HS-27A (cell line): ENCODE measurements around the gene TMPRSS4.

Experiments used
- DNase-seq: peaks from one replicate; pipeline ENCODE4 v3.0.0-alpha.2; 2012; ENCODE audit warnings: low read depth, missing footprints

Gene TMPRSS4, protein sequence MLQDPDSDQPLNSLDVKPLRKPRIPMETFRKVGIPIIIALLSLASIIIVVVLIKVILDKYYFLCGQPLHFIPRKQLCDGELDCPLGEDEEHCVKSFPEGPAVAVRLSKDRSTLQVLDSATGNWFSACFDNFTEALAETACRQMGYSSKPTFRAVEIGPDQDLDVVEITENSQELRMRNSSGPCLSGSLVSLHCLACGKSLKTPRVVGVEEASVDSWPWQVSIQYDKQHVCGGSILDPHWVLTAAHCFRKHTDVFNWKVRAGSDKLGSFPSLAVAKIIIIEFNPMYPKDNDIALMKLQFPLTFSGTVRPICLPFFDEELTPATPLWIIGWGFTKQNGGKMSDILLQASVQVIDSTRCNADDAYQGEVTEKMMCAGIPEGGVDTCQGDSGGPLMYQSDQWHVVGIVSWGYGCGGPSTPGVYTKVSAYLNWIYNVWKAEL

DNA sequence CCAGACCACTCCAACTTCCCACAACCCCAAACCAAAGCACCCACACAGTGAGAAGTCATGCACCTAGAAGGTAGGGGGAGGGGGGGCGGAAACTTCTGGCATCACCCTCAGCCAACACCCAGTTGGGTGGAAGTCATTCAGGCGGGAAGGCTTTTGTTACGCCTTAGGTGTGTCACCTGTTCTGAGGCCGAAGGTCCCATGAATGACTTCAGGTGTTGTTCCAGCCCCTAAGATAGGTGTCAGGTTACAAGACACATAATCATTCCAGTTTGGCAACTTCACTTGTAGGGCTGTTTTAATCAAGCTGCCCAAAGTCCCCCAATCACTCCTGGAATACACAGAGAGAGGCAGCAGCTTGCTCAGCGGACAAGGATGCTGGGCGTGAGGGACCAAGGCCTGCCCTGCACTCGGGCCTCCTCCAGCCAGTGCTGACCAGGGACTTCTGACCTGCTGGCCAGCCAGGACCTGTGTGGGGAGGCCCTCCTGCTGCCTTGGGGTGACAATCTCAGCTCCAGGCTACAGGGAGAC is at the start of gene TMPRSS4:
Gene TMPRSS4 (plus strand): TSS at position 325 of the 528 bp plus-strand sequence. CDS start 225 bp downstream, outside the sequence.
- no peak for DNase-seq

DNA sequence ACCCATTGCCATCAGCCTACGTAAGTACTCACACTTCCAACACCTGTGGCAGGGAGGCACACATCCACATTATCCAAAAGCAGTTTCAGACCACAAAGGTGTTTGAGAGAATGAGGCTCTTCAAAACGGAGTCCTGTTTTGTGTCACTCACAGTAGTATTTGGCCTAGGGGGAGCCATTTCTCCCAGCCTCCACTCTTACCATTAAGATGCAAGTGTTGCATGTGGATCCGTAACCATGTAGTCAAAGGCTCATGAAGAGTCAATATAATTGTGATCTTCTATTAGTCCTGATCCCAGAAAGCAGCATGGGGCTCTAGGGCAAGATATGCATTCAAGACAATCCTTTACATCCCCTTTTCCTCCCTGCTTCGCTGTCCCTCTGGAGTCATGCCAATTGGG is 49.2 kb upstream of the TMPRSS4 start:
- no peak for DNase-seq

DNA sequence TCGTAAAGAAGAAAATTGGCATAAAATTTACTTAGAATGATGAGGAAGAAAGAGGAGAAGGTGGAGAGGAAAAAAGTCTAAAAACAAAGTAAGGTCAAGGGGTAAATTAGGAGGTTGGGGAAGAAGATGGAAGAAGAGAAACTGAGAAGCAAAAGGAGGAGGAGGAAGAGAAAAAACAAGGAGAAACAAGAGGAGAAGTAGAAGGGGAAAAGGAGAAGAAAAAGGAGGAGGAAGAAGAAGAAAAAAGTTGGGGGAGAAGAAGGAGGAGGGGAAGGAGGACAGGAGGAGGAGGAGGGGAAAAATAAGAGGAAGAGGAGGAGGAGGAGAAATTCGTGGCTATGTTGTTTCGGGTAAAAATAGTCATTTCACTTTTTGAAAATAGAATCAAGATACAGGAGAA is 48.3 kb upstream of the TMPRSS4 start:
- DNase-seq = no peak

GRCh38 chr11:118033443-118033842 is 43.4 kb upstream of the TMPRSS4 start:
- DNase-seq = no peak

DNA sequence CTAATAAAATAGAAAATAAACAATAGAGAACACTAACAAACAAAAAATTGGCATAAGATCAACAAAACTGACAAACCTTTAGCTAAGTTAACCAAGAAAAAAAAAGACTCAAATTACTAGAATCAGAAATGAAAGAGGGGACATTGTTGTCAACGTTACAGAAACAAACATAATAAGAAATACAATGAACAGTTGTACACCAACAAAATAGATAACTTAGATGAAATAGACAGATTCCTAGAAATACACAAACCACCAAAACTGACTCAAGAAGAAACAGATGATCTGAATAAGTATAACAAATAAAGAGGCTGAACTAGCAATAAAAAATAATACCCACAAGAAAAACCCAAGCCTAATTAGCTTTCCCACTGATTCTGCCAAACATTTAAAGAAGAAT is 34.7 kb upstream of the TMPRSS4 start:
- no peak for DNase-seq

DNA sequence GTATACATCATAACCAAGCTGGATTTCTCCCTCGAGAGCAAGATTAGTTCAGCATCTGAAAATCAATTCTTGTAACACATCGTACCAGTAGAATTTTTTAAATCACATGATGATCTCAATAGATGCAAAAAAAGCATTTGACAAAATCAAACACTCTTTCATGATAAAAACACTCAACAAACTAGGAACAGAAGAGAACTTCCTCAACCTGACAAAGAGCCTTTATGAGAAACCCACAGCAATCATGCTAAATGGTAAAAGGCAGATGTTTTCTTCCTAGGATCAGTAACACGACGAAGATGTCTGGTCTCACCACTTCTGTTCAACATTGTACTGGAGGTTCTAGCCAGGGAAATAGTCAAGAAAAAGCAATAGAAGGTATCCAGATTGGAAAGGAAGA is 34.1 kb upstream of the TMPRSS4 start:
- DNase-seq = no peak

GRCh38 chr11:118045191-118045590 is 31.7 kb upstream of the TMPRSS4 start:
- no peak for DNase-seq

GRCh38 chr11:118046051-118046963 is 30.6 kb upstream of the TMPRSS4 start:
- no peak for DNase-seq

DNA sequence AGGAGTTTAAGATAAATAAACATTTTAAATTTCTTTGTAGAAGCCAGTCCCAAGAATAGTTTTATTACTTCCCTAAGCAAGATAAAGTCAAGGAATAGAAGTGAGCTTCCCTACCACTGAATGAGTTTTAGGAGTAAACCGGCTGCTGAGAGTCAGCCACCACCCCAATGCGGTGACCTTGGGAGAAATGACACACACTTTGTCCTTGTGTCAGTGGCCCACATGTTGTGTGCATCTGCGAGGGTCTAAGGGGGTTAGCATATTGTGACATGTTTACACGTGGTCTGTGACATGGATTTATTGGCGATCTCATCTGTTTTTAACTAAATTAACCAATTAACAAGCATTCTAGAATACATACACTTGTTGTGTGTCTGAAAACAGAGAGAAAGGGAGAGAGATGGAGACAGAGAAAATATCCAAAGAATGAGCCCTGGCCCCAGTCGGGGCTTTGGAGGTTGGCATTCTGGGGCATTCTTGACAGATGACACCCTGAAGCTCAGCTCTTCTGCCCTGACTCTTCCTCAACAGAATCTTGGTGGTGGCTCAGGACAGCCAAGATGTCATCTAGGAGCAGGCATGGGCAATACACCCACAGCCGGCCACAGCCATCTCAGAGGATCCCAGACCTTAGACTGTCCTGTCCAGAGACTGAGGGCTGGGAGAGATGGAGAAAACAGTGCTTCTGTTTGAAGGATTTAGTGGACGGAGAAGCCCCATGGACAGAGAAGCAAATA is 29.7 kb upstream of the TMPRSS4 start:
- no peak for DNase-seq

DNA sequence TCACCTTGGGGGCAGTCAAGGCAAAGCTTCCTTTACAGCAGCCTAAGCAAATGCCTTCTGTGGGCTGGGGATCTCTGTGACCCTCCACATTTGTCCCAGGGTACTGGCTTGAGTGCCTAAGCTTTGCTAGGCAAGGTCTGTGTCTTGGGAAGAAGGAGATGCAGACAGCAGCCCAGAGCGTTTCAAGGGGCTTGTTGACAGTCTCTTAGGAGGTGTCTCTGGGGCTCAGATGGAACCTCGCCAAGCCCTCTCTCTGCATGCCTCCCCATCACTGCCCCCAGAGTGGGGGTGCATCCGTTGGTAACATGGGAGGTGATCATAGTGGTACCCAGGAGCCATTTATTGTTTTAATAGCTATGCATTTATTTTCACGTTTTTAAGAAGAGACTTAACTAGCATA is 29.1 kb upstream of the TMPRSS4 start:
- no peak for DNase-seq

DNA sequence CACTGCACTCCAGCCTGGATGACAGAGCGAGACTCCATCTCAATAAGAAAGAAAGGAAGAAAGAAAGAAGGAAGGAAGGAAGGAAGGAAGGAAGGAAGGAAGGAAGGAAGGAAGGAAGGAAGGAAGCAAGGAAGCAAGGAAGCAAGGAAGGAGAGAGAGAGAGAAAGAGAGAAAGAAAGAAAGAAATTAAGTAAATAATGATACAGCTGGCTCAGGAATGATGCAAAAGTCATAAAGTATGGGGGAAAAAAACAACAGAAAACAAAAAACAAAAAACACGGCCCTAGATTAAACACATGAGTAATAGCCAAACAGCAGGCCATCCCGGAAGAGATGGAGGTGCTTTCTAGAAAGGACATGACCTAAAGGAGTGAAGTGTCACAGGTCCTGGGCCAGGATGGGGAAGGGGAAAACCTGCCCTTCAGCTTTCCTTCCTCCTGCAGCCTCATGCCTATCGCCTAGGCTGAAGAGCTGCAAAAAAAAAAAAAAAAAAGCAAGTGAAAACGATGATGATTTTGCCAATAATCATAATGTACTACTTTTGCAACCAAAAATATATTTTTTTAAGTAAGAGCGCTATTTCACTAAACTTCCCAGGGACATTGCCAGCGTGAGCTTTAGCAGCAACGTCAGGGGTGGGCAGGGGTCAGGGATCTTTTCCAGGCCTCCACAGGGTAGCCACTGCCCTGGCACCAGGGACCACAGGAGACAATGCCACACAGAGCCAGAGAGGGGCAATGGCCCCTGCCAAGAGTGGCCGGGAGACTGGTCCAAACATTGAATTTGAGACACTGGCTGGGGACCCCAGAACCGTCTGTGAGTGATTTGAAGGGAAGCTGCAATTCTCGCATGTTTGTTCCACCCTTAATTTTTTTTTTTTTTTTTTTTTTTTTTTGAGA is 28.2 kb upstream of the TMPRSS4 start:
- DNase-seq = no peak

DNA sequence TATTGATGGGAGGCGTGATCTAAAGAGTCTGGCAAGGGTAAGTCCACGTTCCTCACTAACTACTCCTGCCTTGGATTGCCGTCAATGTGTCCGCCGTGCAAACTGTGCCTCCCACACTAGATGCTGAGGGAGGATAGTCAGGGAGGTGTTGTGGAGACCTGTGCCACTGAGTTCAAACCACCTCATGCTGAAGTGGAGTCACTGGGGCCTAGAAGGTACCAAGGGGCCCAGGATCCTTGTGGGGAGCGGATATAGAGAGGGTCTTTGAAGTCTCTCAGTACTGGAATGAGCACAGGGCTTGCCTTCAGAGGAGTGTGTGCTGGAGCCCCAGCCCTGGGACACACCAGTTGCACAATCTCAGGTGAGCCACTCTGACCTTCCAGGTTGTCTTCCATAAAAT is 27.1 kb upstream of the TMPRSS4 start:
- no peak for DNase-seq

DNA sequence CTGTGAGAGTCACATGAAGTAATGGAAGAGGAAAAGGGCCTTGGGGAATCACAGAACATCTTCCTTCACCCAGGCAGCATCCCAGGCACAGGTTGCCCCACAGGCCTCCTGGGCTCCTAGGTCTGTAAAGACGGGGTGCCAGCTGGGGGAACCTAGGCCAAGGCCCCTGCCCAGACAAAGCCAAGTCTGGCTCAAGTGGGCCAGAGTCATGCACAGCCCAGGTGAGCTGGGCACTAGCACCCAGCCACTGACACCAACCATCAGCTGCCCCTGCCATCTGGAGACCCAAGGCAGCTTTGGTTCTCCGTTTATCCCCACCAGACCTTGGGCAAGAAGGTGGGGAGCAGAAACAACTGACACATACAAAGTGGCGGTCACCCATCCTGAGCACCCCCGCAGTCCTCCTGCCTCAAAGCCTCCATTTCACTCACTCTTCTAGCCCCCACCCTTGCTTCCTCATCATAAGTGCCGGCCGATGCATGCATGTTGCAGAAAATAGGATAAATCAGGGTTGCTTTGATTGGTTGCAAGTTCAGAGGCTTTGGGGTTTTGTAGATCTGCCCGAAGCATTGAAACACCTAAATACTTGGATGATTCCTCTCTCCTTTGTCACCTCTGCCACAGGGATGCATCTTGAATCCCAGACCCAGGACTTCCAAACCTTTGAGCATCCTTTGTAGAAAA is 26.5 kb upstream of the TMPRSS4 start:
- DNase-seq = no peak

- DNase-seq = no peak
These were observed 25.7 kb upstream of the TMPRSS4 start for GRCh38 chr11:118051136-118051610.

DNA sequence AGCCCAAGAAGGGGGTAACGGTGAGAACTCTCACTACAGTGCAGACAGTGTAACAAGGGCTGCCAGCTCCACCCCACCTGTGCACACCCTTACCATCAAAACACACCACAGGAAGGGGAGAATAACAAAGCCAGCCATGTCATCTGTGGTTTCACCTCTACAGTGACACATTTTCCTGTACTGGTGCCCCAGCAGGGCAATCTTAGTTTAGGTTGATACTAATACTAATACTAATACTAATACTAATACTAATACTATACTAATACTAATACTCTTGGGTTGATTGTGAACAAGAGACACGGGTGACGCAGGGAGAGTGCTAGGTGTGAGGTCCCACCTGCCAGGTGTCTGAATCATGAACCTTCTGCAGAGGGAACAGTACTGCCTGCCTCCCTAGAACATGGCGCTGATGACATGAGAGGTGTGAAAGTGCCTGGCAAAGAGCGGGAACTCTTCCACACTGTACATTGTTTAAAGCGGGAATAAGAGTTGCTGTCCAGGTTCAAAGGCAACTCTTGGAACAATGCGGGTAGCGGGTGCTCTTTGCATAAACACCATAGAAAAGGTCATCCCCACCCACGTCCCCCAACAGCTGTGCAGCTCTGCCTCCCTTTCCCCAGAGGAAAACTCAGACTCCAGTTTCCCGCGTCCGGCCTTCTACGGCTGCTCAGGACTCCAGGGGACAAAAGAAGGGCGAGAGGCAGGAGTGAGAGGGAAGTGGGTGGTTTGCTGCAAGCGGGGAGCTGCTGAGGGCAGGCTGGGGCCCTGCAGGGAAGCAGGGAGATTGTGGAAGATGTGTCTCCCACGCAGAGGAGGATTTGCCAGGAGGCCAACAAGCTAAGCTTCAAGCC is 25.0 kb upstream of the TMPRSS4 start:
- no peak for DNase-seq

DNA sequence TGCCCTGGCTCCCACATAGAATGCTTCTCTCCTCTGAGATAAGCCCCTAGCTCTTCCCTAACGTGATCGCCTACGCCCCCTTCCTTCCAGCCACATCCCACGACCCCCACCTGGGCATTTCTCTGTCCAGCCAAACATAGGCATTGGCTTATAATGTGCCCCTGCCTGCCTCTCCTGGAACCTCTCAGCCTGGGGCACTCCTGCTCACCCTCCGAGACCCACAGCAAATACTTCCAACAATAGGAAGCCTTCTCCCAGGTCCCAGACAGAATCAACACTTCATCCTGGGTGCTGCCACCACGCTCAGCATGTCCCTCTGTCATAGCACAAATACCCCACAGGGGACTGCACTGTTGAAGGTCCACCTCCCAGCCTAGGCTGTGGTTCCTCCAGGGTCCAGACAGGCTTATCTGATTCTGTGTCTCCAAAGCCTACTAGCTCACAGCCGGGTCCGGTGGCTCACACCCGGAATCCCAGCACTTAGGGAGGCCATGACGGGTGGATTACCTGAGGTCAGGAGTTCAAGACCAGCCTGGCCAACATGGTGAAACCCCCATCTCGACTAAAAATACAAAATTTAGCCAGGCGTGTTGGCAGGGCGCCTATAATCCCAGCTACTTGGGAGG is 24.2 kb upstream of the TMPRSS4 start:
- no peak for DNase-seq

GRCh38 chr11:118054712-118055640 is 21.9 kb upstream of the TMPRSS4 start:
- DNase-seq = no peak

GRCh38 chr11:118055966-118056365 is 20.9 kb upstream of the TMPRSS4 start:
- DNase-seq = no peak
